GM12878 (cell line): ENCODE measurements around the gene BMPR1B. TPM values are rescaled to one million over a fixed set of nuclear protein-coding genes. Genes with fewer than 3 reads are reported as not detected.

ENCODE experiments used
- ATAC-seq: fragments of 200-7000 bp; cut with Tn5 transposase; 3 replicates; pipeline ENCODE4 v1.9.1; 2020; ENCODE audit warnings: mild to moderate bottlenecking, moderate library complexity
- BruUV-seq: library from RNA; stranded (reverse); fragments of 400-500 nt; replicated peaks from 2 replicates; lab custom pipeline; 2021; lab: Mats Ljungman, UMichigan
- CTCF ChIA-PET: fragments of 300-600 bp; sonication (Branson Sonifier 250); formaldehyde crosslinking; extraction: SDS; loops from one replicate; lab custom pipeline; 2021; ENCODE audit warnings: inconsistent platforms; lab: Yijun Ruan, JAX
- POLR2A ChIA-PET: fragments of 350-600 bp; formaldehyde crosslinking; extraction: SDS; loops from one replicate; lab custom pipeline; 2021; ENCODE audit warnings: inconsistent platforms; lab: Charles Lee
- RAD21 ChIA-PET: fragments of 300-600 bp; sonication (Branson Sonifier 250); formaldehyde crosslinking; loops from one replicate; lab custom pipeline; 2023; ENCODE audit warnings: antibody characterized with exemption; ENCODE audit not compliant: unreplicated experiment; lab: Charles Lee
- SMC1A ChIA-PET: fragments of 300-600 bp; sonication (Branson Sonifier 250); formaldehyde crosslinking; loops from one replicate; lab custom pipeline; 2023; ENCODE audit not compliant: unreplicated experiment, uncharacterized antibody; lab: Charles Lee
- DNase-seq: peaks from one replicate; pipeline ENCODE4 v3.0.0-alpha.2; 2011; ENCODE audit warnings: low read depth, low spot score
- FAIRE-seq: peaks from 3 replicates; lab custom pipeline; 2011; peaks lifted over from hg19 to GRCh38; lab: Jason Lieb, UNC
- H2AFZ ChIP-seq: 2 replicates; pipeline ENCODE4 v1.6.0; 2011; ENCODE audit warnings: low read depth, low read length, control low read depth; ENCODE audit not compliant: control insufficient read depth
- H3K27ac ChIP-seq: 2 replicates; pipeline ENCODE4 v1.5.1; 2011; ENCODE audit warnings: control low read depth; ENCODE audit not compliant: control insufficient read depth, insufficient read depth
- H3K27me3 ChIP-seq, 2 experiments: replicated peaks in 1 of 2; 2 replicates each; pipeline versions ENCODE4 v1.6.0 to v1.6.1; 2011; ENCODE audit warnings: low read length in 1 of 2; ENCODE audit not compliant: control insufficient read depth in 2 of 2, insufficient read depth in 2 of 2
- H3K36me3 ChIP-seq, 2 experiments: 2 replicates each; pipeline ENCODE4 v1.5.1; 2011; ENCODE audit warnings: low read length in 1 of 2; ENCODE audit not compliant: control insufficient read depth in 2 of 2, insufficient read depth in 2 of 2
- H3K4me1 ChIP-seq: 2 replicates; pipeline ENCODE4 v1.6.1; 2011; ENCODE audit warnings: mild to moderate bottlenecking, low read length, moderate library complexity, mixed read lengths; ENCODE audit not compliant: control insufficient read depth, insufficient read depth
- H3K4me2 ChIP-seq: 2 replicates; pipeline ENCODE4 v1.6.0; 2011; ENCODE audit warnings: control low read depth; ENCODE audit not compliant: control insufficient read depth, insufficient read depth
- H3K4me3 ChIP-seq: fragments of 200-600 bp; sonication (generic); 2 replicates; pipeline ENCODE4 v1.5.1; 2016
- H3K79me2 ChIP-seq: 2 replicates; pipeline ENCODE4 v1.6.0; 2011; ENCODE audit warnings: low read length; ENCODE audit not compliant: control insufficient read depth, insufficient read depth
- H3K9ac ChIP-seq: 2 replicates; pipeline ENCODE4 v1.8.0; 2011; ENCODE audit warnings: low read length, control low read depth, mixed read lengths; ENCODE audit not compliant: control insufficient read depth, insufficient read depth
- H3K9me3 ChIP-seq: replicated peaks from 3 replicates; pipeline ENCODE4 v1.5.1; 2011; ENCODE audit warnings: mild to moderate bottlenecking, low read length; ENCODE audit not compliant: control insufficient read depth, insufficient read depth
- H4K20me1 ChIP-seq: 2 replicates; pipeline ENCODE4 v1.6.0; 2011; ENCODE audit not compliant: control insufficient read depth, insufficient read depth
- EGR1 ChIP-seq, 2 experiments: IDR thresholded peaks; 1 replicate in 1 of 2; 2 replicates in 1 of 2; pipeline ENCODE4 v1.6.1; 2011 to 2012; ENCODE audit warnings: low read depth in 2 of 2, low read length in 2 of 2, borderline replicate concordance in 1 of 2, mild to moderate bottlenecking in 1 of 2, moderate library complexity in 1 of 2
- ELK1 ChIP-seq: IDR thresholded peaks from 2 replicates; pipeline ENCODE4 v1.6.1; 2012; ENCODE audit warnings: low read depth, low read length, improper control_type of control experiment
- KDM1A ChIP-seq: fragments of 200-600 bp; sonication (generic); IDR thresholded peaks from 2 replicates; pipeline ENCODE4 v1.6.1; 2016; ENCODE audit warnings: borderline replicate concordance
- PAX8 ChIP-seq: fragments of 450-650 bp; IDR thresholded peaks from 2 replicates; pipeline ENCODE4 v1.6.1; 2017; ENCODE audit warnings: mild to moderate bottlenecking, moderate library complexity
- PML ChIP-seq: IDR thresholded peaks from 2 replicates; pipeline ENCODE4 v1.6.1; 2012; ENCODE audit warnings: low read length, inconsistent platforms
- SIX5 ChIP-seq: IDR thresholded peaks from 2 replicates; pipeline ENCODE4 v1.6.1; 2011; ENCODE audit warnings: mild to moderate bottlenecking, low read depth, low read length, moderate library complexity; ENCODE audit not compliant: severe bottlenecking
- SMAD1 ChIP-seq: fragments of 450-650 bp; IDR thresholded peaks from 2 replicates; pipeline ENCODE4 v1.6.1; 2018; ENCODE audit warnings: mild to moderate bottlenecking, low read depth; ENCODE audit not compliant: partially characterized antibody
- SMARCA5 ChIP-seq: fragments of 450-650 bp; IDR thresholded peaks from 2 replicates; pipeline ENCODE4 v1.6.1; 2017; ENCODE audit warnings: mild to moderate bottlenecking
- ZNF24 ChIP-seq: fragments of 450-650 bp; IDR thresholded peaks from 2 replicates; pipeline ENCODE4 v1.6.1; 2017; ENCODE audit warnings: antibody characterized with exemption, mild to moderate bottlenecking
- WGBS: methylation state at CpG from one replicate; pipeline ENCODE4 v1.1.6; 2016; ENCODE audit warnings: low lambda C conversion rate; ENCODE audit not compliant: insufficient replicate concordance, insufficient coverage; ENCODE audit errors: missing lambda C conversion rate; 5-methylcytosine and 5-hydroxymethylcytosine counted together
- in situ Hi-C: fragments of 300-500 bp; cut with MboI; formaldehyde crosslinking; loops from 9 replicates; pipeline ENCODE4 v1.14.3; 2018; ENCODE audit warnings: mixed read lengths
- intact Hi-C: fragments of 100-400 bp; cut with micrococcal nuclease; formaldehyde crosslinking; loops from one replicate; pipeline ENCODE4 v1.14.2; 2022; ENCODE audit not compliant: unreplicated experiment
- polyA plus RNA-seq, 11 experiments: library from polyadenylated mRNA; depleted of rRNA in 4 of 11; unstranded in 6 of 11; stranded (reverse) in 5 of 11; fragments of >200 nt; fragmentation: Nextera tagmentation in 4 of 11; fragmentation: Illumina TruSeq in 1 of 11; extraction: Ambion mirVana in 4 of 11; extraction: Trizol in 1 of 11; gene quantifications; 1 replicate in 1 of 11; 2 replicates in 10 of 11; pipeline versions ENCODE4 v1.2.1 to v1.2.3, GENCODE V29; 2011 to 2016; ENCODE audit warnings: inconsistent platforms in 2 of 11, missing spikeins in 2 of 11, low read depth in 1 of 11
- total RNA-seq, 4 experiments: library from RNA; depleted of rRNA in 3 of 4; stranded (reverse); fragments of >200 nt in 3 of 4; fragmentation: Illumina TruSeq in 1 of 4; extraction: Trizol in 1 of 4; gene quantifications; 2 replicates each; pipeline versions ENCODE4 v1.2.1 to v1.2.3, GENCODE V29; 2013 to 2021
- TF ChIP-seq, protein P1 (sequence below): fragments of 150-350 bp; IDR thresholded peaks from 2 replicates; pipeline ENCODE4 v1.6.1; 2016; ENCODE audit warnings: low read depth, low read length
- TF ChIP-seq, protein P2 (sequence below): IDR thresholded peaks from 2 replicates; pipeline ENCODE4 v1.6.1; 2011; ENCODE audit warnings: borderline replicate concordance, low read depth, mild to moderate bottlenecking, moderate library complexity, low read length; ENCODE audit not compliant: insufficient read depth, poor library complexity, severe bottlenecking

The BMPR1B gene
- total and polyA plus RNA-seq, 10 of the 15 experiments (the other 5 are each of a cell fraction or from before 2014, with no cell fraction given) = not detected

GRCh38 chr4:95017305-95018064, 259.7 kb downstream of the BMPR1B start (continued):
- TF ChIP-seq, protein P1, sequence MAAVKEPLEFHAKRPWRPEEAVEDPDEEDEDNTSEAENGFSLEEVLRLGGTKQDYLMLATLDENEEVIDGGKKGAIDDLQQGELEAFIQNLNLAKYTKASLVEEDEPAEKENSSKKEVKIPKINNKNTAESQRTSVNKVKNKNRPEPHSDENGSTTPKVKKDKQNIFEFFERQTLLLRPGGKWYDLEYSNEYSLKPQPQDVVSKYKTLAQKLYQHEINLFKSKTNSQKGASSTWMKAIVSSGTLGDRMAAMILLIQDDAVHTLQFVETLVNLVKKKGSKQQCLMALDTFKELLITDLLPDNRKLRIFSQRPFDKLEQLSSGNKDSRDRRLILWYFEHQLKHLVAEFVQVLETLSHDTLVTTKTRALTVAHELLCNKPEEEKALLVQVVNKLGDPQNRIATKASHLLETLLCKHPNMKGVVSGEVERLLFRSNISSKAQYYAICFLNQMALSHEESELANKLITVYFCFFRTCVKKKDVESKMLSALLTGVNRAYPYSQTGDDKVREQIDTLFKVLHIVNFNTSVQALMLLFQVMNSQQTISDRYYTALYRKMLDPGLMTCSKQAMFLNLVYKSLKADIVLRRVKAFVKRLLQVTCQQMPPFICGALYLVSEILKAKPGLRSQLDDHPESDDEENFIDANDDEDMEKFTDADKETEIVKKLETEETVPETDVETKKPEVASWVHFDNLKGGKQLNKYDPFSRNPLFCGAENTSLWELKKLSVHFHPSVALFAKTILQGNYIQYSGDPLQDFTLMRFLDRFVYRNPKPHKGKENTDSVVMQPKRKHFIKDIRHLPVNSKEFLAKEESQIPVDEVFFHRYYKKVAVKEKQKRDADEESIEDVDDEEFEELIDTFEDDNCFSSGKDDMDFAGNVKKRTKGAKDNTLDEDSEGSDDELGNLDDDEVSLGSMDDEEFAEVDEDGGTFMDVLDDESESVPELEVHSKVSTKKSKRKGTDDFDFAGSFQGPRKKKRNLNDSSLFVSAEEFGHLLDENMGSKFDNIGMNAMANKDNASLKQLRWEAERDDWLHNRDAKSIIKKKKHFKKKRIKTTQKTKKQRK = no peak
- no peak for TF ChIP-seq PAX8
- no peak for TF ChIP-seq SIX5
- no peak for TF ChIP-seq KDM1A

- H2AFZ ChIP-seq = no peak overlapping the region
- no peak overlapping the region for H3K4me2 ChIP-seq
- ChIA-PET POLR2A (no interaction called here), CTCF (no interaction called here), SMC1A (interaction anchor here (0.8 kb wide), 1 partner anchor 35 kb away, joined by 3 read pairs; no protein-coding TSS in a partner anchor), RAD21 (no interaction called here)
- H3K4me1 ChIP-seq = no peaks in the 10 kb centered on the region
- H3K36me3 ChIP-seq = no peaks in the 10 kb centered on the region
- FAIRE-seq = no peak
- H3K27me3 ChIP-seq = no peaks in the 10 kb centered on the region
- no peaks in the 10 kb centered on the region for H4K20me1 ChIP-seq
- H3K27ac ChIP-seq = no peak overlapping the region
- intact Hi-C loops (no loop called here), in situ Hi-C loops (no loop called here)
- ATAC-seq = no peak
- no peaks in the 10 kb centered on the region for H3K79me2 ChIP-seq
- WGBS = 9% methylated on average over 5 of the region's 5 CpGs
- DNase-seq = no peak
- no peaks in the 10 kb centered on the region for H3K9me3 ChIP-seq
- BruUV-seq = no TSS peak
- H3K9ac ChIP-seq = no peak overlapping the region
- H3K4me3 ChIP-seq = no peak overlapping the region
- TF ChIP-seq PML (no peak), SMAD1 (no peak), ZNF24 (no peak), SMARCA5 (no peak), ELK1 (no peak), EGR1 (IDR thresholded peaks at IDR 0.05; ENCODE audit: borderline replicate concordance in 1 of 2, low read depth in 2 of 2, low read length in 2 of 2) (no peak)
- TF ChIP-seq, protein P2, sequence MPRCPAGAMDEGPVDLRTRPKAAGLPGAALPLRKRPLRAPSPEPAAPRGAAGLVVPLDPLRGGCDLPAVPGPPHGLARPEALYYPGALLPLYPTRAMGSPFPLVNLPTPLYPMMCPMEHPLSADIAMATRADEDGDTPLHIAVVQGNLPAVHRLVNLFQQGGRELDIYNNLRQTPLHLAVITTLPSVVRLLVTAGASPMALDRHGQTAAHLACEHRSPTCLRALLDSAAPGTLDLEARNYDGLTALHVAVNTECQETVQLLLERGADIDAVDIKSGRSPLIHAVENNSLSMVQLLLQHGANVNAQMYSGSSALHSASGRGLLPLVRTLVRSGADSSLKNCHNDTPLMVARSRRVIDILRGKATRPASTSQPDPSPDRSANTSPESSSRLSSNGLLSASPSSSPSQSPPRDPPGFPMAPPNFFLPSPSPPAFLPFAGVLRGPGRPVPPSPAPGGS = no peak
Measured at GRCh38 chr4:95018785-95019184, 261.0 kb downstream of the BMPR1B start.
